Osteocyte (in vitro differentiated cells): ENCODE measurements around the gene TRAF3. TPM values are rescaled to one million over a fixed set of nuclear protein-coding genes. Genes with fewer than 3 reads are reported as not detected.

Experiments used
- DNase-seq: peaks from one replicate; pipeline ENCODE4 v3.0.0; 2021; ENCODE audit warnings: mixed read lengths; ENCODE audit not compliant: unreplicated experiment; ENCODE audit errors: extremely low spot score
- H3K27ac Mint-ChIP-seq: one replicate; pipeline ENCODE4 v1.8.0; 2021; ENCODE audit warnings: mild to moderate bottlenecking, mixed read lengths; ENCODE audit not compliant: unreplicated experiment
- H3K27me3 Mint-ChIP-seq: one replicate; pipeline ENCODE4 v1.8.0; 2021; ENCODE audit warnings: mixed read lengths; ENCODE audit not compliant: unreplicated experiment
- H3K36me3 Mint-ChIP-seq: one replicate; pipeline ENCODE4 v1.8.0; 2021; ENCODE audit warnings: mixed read lengths; ENCODE audit not compliant: unreplicated experiment
- H3K4me1 Mint-ChIP-seq: one replicate; pipeline ENCODE4 v1.8.0; 2021; ENCODE audit warnings: mixed read lengths; ENCODE audit not compliant: unreplicated experiment
- H3K4me3 Mint-ChIP-seq: one replicate; pipeline ENCODE4 v1.8.0; 2021; ENCODE audit warnings: mild to moderate bottlenecking, moderate library complexity, mixed read lengths; ENCODE audit not compliant: unreplicated experiment
- H3K9me3 Mint-ChIP-seq: one replicate; pipeline ENCODE4 v1.8.0; 2021; ENCODE audit warnings: mixed read lengths; ENCODE audit not compliant: unreplicated experiment
- total RNA-seq: library from RNA; stranded (reverse); gene quantifications from 2 replicates; pipeline ENCODE4 v1.2.1, GENCODE V29; 2021
- TF ChIP-seq, protein P1 (sequence below): fragments of 200-600 bp; sonication (generic); IDR thresholded peaks from 2 replicates; pipeline ENCODE4 v1.5.0; 2021; ENCODE audit warnings: antibody characterized with exemption, mild to moderate bottlenecking, moderate library complexity

The TRAF3 gene
- total RNA-seq, 1 donor from 2014 or later: 15.9 TPM

DNA sequence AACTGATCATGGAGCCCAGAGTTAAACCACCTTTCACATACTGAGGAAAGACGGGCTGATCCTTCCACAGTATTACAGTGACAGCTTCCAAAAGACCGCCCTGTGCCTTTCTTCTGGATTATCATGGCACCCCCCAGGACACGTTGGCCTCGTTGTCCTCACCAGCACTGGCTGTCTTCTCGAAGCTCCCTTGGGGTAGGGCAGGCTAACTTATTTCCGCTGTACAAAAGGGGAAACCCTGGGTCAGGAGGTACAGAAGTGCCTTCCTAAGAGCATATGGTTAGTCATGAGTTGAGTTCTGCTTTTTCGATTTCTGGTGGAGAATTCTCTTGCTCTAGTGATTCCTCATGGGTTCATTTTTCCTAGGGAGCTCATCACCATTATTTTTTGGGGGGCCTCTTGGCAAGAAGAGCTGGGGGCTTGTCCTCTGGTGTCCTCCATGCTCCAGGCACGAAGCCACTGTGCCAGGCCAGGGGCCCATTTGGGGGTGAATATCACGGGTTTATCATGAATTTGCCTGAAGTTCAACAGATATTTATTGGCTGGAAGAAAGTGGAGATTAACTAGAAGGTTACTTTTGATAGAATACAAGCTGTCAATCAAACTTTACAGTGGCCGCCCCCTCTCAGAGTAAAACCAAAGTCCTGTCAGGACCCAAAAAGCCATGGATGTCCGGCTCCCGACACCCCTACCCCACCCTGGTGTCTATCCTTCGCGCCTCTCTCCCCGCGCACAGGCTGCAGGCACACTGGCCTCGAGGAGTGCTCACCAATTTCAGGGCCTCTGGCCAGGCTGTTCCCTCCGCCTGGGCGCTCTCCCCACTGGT, 8.8 kb upstream of the TRAF3 start:
- DNase-seq: no peak
- peaks cover 2% of the 10 kb centered on the region for H3K4me1 Mint-ChIP-seq
- H3K27me3 Mint-ChIP-seq: no peaks in the 10 kb centered on the region
- H3K4me3 Mint-ChIP-seq: no peak overlapping the region
- TF ChIP-seq, protein P1, sequence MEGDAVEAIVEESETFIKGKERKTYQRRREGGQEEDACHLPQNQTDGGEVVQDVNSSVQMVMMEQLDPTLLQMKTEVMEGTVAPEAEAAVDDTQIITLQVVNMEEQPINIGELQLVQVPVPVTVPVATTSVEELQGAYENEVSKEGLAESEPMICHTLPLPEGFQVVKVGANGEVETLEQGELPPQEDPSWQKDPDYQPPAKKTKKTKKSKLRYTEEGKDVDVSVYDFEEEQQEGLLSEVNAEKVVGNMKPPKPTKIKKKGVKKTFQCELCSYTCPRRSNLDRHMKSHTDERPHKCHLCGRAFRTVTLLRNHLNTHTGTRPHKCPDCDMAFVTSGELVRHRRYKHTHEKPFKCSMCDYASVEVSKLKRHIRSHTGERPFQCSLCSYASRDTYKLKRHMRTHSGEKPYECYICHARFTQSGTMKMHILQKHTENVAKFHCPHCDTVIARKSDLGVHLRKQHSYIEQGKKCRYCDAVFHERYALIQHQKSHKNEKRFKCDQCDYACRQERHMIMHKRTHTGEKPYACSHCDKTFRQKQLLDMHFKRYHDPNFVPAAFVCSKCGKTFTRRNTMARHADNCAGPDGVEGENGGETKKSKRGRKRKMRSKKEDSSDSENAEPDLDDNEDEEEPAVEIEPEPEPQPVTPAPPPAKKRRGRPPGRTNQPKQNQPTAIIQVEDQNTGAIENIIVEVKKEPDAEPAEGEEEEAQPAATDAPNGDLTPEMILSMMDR: no peak
- H3K27ac Mint-ChIP-seq: no peak overlapping the region
- no peaks in the 10 kb centered on the region for H3K36me3 Mint-ChIP-seq
- H3K9me3 Mint-ChIP-seq: no peaks in the 10 kb centered on the region

DNA sequence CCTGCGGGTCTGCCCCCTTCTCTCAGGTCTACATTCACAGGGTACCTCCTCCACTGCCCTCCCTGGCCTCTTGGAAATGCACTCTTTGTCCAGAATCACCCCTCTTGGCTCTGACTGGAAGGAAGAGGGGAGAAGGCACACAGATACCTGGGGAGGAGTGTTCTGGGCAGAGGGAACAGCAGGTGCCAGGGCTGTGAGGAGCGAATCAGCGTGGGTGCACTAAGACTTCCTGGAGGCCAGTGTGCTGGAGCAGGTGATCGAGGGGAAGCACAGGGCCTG, 8.3 kb upstream of the TRAF3 start:
- H3K4me1 Mint-ChIP-seq: peaks cover 2% of the 10 kb centered on the region

DNA sequence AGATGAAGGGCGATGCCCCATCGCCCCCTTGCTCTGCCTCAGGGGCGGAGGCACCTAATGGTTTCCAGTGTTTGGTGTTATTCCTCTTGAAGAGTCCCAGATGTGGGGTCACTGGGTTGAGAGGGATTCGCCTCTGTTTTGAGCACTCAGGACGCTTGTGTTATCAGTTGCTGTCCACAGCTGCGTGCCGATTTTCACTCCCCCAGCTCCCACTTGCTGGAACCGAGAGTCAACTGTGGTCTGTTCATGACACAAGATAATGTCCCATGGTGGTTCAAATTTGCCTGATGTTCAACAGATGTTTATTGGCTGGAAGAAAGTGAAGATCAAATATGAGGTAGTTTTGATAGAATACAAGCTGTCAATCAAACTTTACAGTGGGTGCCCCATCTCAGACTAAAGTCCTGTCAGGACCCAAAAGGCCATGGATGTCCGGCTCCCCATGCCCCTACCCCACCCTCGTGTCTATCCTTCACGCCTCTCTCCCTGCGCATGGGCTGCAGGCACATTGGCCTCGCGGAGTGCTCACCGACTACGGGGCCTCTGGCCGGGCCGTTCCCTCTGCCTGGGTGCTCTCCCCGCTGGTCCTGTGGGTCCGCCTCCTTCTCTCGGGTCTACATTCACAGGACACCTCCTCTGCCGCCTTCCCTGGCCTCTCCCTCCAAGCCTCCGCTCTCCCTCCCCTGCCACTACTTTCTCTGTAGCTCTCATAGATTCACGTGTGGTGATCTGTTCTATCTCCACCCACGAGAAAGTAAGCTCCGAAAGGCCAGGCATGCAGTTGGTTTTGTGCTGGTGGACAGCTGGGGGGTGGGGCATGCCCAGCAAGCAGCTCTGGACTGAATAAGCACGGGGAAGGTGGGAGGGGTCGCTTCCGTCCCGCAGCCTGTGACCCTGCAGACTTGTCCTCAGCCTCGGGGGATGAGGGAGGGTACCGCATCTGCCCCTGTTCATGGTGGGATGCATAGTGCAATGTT, 6.8 kb upstream of the TRAF3 start:
- Mint-ChIP-seq H3K9me3 (no peaks in the 10 kb centered on the region), H3K27me3 (no peaks in the 10 kb centered on the region), H3K4me3 (no peak overlapping the region), H3K27ac (no peak overlapping the region), H3K4me1 (peaks cover 5% of the 10 kb centered on the region), H3K36me3 (no peaks in the 10 kb centered on the region)
- DNase-seq: no peak
- TF ChIP-seq, protein P1: no peak

More for the DNA sequence above, 8.3 kb upstream of the TRAF3 start:
- Mint-ChIP-seq H3K36me3 (no peaks in the 10 kb centered on the region), H3K27ac (no peak overlapping the region), H3K4me3 (no peak overlapping the region), H3K27me3 (no peaks in the 10 kb centered on the region), H3K9me3 (no peaks in the 10 kb centered on the region)
- TF ChIP-seq, protein P1: no peak
- no peak for DNase-seq

DNA sequence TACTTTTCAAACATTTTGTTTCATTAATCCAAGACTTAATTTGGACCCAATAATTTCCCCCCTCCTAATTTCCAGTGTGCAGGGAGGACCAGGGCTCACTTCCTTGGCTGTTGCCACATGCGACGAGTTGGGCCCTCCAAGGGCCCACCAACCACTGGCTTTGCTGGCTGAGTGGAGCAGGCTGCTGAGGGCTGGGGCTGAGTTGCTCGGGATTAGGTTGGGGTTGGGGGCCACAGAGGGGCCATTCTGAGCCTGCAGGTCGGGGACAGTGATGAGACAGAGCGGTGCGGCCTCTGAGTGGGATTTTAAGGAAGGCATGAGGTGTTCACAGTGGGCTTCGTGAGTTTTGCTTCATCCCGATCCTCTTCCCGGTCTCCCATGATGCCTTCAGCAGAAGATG, 6.1 kb upstream of the TRAF3 start:
- no peaks in the 10 kb centered on the region for H3K36me3 Mint-ChIP-seq
- no peak overlapping the region for H3K4me3 Mint-ChIP-seq
- peaks cover 5% of the 10 kb centered on the region for H3K4me1 Mint-ChIP-seq
- no peaks in the 10 kb centered on the region for H3K9me3 Mint-ChIP-seq
- TF ChIP-seq, protein P1: no peak
- no peak for DNase-seq
- no peaks in the 10 kb centered on the region for H3K27me3 Mint-ChIP-seq
- no peak overlapping the region for H3K27ac Mint-ChIP-seq
